A673 (cell line): ENCODE data around the gene C10orf105. TPM values are rescaled to one million over a fixed set of nuclear protein-coding genes. Genes with fewer than 3 reads are reported as not detected.

Experiments used
- BruUV-seq: library from RNA; stranded (reverse); fragments of 400-500 nt; replicated peaks from 2 replicates; lab custom pipeline; 2021; lab: Mats Ljungman, UMichigan
- CTCF ChIA-PET: fragments of 300-600 bp; sonication (Branson Sonifier 250); formaldehyde crosslinking; loops from one replicate; lab custom pipeline; 2022; ENCODE audit warnings: antibody characterized with exemption; lab: Charles Lee
- POLR2A ChIA-PET: fragments of 300-600 bp; sonication (Branson Sonifier 250); formaldehyde crosslinking; loops from one replicate; lab custom pipeline; 2022; ENCODE audit warnings: antibody characterized with exemption; ENCODE audit not compliant: low non-redundant PET; lab: Charles Lee
- DNase-seq: peaks from one replicate; pipeline ENCODE4 v3.0.0-alpha.2; 2015; ENCODE audit warnings: low spot score
- H3K27ac ChIP-seq: fragments of 200-600 bp; sonication (generic); 2 replicates; pipeline ENCODE4 v1.5.1; 2016; ENCODE audit warnings: mixed run types, low read depth, mild to moderate bottlenecking, mixed read lengths, antibody characterized with exemption, low read length; ENCODE audit not compliant: poor library complexity, severe bottlenecking
- H3K27me3 ChIP-seq: fragments of 200-600 bp; sonication (generic); replicated peaks from 2 replicates; pipeline ENCODE4 v1.6.1; 2017; ENCODE audit warnings: mixed run types, low read depth, mild to moderate bottlenecking, mixed read lengths, antibody characterized with exemption, low read length; ENCODE audit not compliant: insufficient read depth, poor library complexity
- H3K36me3 ChIP-seq: fragments of 200-600 bp; sonication (generic); 2 replicates; pipeline ENCODE4 v1.6.1; 2016; ENCODE audit warnings: mixed run types, mild to moderate bottlenecking, mixed read lengths, antibody characterized with exemption, low read length; ENCODE audit not compliant: insufficient read depth, poor library complexity, severe bottlenecking
- H3K4me1 ChIP-seq: fragments of 200-600 bp; sonication (generic); 2 replicates; pipeline ENCODE4 v1.6.1; 2017; ENCODE audit warnings: mixed run types, mild to moderate bottlenecking, mixed read lengths, antibody characterized with exemption, low read length; ENCODE audit not compliant: insufficient read depth, poor library complexity, severe bottlenecking
- H3K4me3 ChIP-seq: fragments of 200-600 bp; sonication (generic); 2 replicates; pipeline ENCODE4 v1.5.1; 2016; ENCODE audit warnings: low read depth, mixed run types, mild to moderate bottlenecking, mixed read lengths, low read length; ENCODE audit not compliant: poor library complexity, severe bottlenecking
- H3K9me3 ChIP-seq: fragments of 200-600 bp; sonication (generic); 2 replicates; pipeline ENCODE4 v1.6.1; 2016; ENCODE audit warnings: mixed run types, low read depth, mild to moderate bottlenecking, mixed read lengths, antibody characterized with exemption, low read length; ENCODE audit not compliant: poor library complexity, severe bottlenecking
- EZH2 ChIP-seq: fragments of 200-600 bp; sonication (generic); IDR thresholded peaks from 2 replicates; pipeline ENCODE4 v1.6.1; 2017; ENCODE audit warnings: borderline replicate concordance, low read depth, mild to moderate bottlenecking, mixed read lengths, antibody characterized with exemption, low read length; ENCODE audit not compliant: poor library complexity, severe bottlenecking
- intact Hi-C: fragments of 100-400 bp; cut with micrococcal nuclease; formaldehyde crosslinking; loops from one replicate; pipeline ENCODE4 v1.10.0; 2022; ENCODE audit not compliant: unreplicated experiment
- total RNA-seq: library from RNA; stranded (reverse); gene quantifications from 2 replicates; pipeline ENCODE4 v1.2.3, GENCODE V29; 2021
- TF ChIP-seq, protein P1 (sequence below): fragments of 300-800, 200-600 bp; sonication (generic); conservative IDR thresholded peaks from 2 replicates; pipeline ENCODE4 v1.5.1; 2017; ENCODE audit warnings: low read depth, mild to moderate bottlenecking, antibody characterized with exemption, low read length, moderate library complexity, mixed read lengths

C10orf105 gene
- total RNA-seq, 1 experiment from 2014 or later, result not detected

DNA sequence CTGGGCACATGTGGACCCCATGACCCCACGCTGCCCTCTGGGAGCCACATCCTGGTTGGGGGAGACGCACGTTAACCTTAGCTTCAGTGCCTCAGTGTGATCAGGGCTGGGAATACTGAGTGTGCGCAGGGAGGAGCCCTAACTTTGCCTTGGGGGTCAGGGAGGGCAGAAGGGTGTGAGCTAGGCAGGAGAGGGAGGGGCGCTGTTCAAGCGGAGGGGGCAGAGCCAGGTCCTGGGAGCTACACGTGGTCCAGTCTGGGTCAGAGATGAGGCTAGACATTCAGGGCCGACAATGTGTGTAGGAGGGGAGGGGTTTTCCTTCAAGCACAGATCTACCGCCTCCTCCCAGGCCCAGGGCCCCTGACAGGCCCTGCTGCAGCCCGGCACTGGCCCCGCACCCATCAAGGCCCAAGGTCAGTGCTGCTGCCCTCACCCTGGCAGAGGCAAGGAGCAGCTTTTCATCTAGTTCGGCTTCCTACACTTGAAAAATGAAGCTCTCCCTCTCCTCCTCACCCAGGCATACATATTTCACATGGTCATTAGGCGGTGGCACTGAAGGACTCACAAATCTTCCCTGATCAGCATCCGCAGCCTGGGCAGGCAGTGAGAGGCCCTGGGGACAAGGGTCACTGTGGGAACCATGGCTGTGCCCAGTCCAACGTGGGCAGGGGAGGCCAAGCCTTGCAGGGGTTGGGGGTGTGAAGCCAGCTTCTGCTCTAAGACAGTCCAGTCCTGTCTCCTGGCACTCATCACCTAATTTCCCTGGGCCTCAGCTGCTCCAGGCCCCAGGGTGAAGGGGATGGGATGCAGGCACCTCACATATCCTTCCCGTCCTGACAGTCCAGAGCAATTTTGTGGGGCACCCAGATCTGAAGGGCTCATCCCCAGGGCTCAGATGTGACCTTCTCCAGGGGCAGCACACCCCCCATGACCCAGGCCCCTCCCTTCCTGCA lies 47.3 kb downstream of the C10orf105 start:
- Histone ChIP-seq H3K4me1 (no peaks in the 10 kb centered on the region), H3K9me3 (no peaks in the 10 kb centered on the region), H3K36me3 (no peaks in the 10 kb centered on the region), H3K4me3 (no peak overlapping the region), H3K27ac (no peak overlapping the region), H3K27me3 (no peaks in the 10 kb centered on the region)
- POLR2A ChIA-PET, result no interaction called here
- no TSS peak for BruUV-seq
- TF ChIP-seq, protein P1, sequence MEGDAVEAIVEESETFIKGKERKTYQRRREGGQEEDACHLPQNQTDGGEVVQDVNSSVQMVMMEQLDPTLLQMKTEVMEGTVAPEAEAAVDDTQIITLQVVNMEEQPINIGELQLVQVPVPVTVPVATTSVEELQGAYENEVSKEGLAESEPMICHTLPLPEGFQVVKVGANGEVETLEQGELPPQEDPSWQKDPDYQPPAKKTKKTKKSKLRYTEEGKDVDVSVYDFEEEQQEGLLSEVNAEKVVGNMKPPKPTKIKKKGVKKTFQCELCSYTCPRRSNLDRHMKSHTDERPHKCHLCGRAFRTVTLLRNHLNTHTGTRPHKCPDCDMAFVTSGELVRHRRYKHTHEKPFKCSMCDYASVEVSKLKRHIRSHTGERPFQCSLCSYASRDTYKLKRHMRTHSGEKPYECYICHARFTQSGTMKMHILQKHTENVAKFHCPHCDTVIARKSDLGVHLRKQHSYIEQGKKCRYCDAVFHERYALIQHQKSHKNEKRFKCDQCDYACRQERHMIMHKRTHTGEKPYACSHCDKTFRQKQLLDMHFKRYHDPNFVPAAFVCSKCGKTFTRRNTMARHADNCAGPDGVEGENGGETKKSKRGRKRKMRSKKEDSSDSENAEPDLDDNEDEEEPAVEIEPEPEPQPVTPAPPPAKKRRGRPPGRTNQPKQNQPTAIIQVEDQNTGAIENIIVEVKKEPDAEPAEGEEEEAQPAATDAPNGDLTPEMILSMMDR, result no peak
- TF ChIP-seq EZH2, result no peak
- DNase-seq, result no peak
- CTCF ChIA-PET, result no interaction called here
- intact Hi-C loops, result no loop called here

DNA sequence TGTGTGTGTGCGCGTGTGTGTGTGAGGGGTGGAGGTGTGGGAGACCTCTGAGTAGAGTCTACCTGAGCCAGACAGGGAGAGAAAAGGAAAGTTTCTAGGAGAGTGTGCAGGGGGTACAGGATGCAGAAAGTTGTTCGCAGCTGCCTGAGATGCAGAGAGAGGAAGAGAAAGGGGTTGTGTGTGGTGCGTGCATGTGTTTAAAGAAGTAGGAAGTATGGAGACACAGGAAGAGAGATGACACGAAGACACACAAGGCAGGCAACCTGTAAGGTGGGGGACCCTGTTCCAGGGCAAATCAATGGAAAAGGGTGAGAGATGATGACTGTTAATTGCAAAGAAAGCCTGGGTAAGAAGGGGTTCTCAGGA lies 52.2 kb downstream of the C10orf105 start:
- TF ChIP-seq, protein P1, result no peak
- no peak for TF ChIP-seq EZH2
- Histone ChIP-seq H3K4me1 (no peaks in the 10 kb centered on the region), H3K4me3 (no peak overlapping the region), H3K27ac (no peak overlapping the region), H3K36me3 (no peaks in the 10 kb centered on the region), H3K27me3 (no peaks in the 10 kb centered on the region), H3K9me3 (no peaks in the 10 kb centered on the region)
- intact Hi-C loops, result no loop called here
- ChIA-PET POLR2A (no interaction called here), CTCF (no interaction called here)
- no peak for DNase-seq
- BruUV-seq, result no TSS peak

DNA sequence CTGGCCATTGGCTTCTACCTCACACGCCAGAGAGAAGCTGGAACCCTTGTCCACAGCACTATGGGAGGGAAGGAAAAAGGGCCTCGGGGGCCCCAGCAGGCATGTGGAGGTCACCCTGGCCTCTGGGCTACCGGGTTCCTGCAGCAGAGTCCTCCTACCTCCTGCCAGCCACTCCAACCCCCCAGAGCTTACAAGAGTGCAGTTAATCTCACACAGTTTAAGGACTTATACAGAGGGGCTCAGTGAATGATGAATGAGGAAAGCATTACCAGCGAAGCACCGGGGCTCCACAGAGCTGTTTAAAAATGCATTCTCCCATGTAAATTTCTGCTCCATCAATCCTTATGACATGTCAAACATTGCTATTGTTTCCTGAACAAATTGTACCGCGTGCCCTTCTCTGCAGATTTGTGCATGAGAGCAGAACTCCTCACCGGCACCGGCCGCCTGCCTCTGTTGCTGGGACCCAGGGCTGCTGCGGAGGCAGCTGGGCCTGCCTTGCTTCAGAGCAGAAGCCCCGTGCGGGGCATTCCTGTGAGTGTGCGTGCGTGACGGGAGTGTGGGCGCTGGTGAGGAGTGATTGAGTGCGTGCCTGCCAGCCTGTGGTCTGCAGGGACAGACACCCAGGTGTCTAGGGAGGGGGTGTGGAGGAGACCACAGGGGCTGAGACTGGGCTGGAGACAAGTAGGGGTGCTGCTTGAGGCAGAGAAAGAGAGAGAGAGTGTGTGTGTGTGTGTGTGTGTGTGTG lies 52.8 kb downstream of the C10orf105 start:
- Histone ChIP-seq H3K4me1 (no peaks in the 10 kb centered on the region), H3K27me3 (no peaks in the 10 kb centered on the region), H3K27ac (no peak overlapping the region), H3K4me3 (no peak overlapping the region), H3K36me3 (no peaks in the 10 kb centered on the region), H3K9me3 (no peaks in the 10 kb centered on the region)
- TF ChIP-seq EZH2, result no peak
- TF ChIP-seq, protein P1, result no peak
- intact Hi-C loops, result no loop called here
- ChIA-PET CTCF (no interaction called here), POLR2A (no interaction called here)
- no peak for DNase-seq
- BruUV-seq, result no TSS peak
